HepG2 (cell line): Measurements from ENCODE around the gene BCL6. TPM values are rescaled to one million over a fixed set of nuclear protein-coding genes. Genes with fewer than 3 reads are reported as not detected.

Experiments used
- ASH2L ChIP-seq: fragments of 300-600, 200-600 bp; sonication (generic); IDR thresholded peaks from 2 replicates; pipeline ENCODE4 v1.7.0; 2017; ENCODE audit warnings: low read depth, mild to moderate bottlenecking, moderate library complexity, mixed read lengths, low read length; ENCODE audit not compliant: insufficient read length
- BATF2 ChIP-seq: sonication (generic); formaldehyde crosslinking; IDR thresholded peaks from 2 replicates; pipeline ENCODE4 v1.8.0; 2022; ENCODE audit warnings: mild to moderate bottlenecking, missing genetic modification reagents, moderate library complexity
- EED ChIP-seq: sonication (generic); formaldehyde crosslinking; IDR thresholded peaks from 2 replicates; pipeline ENCODE4 v1.5.0; 2020; ENCODE audit warnings: mild to moderate bottlenecking, missing genetic modification reagents
- EHMT2 ChIP-seq: fragments of 200-600 bp; sonication (generic); IDR thresholded peaks from 2 replicates; pipeline ENCODE4 v1.7.0; 2017; ENCODE audit warnings: antibody characterized with exemption, low read depth, low read length, borderline replicate concordance
- ELF3 ChIP-seq: IDR thresholded peaks from 2 replicates; pipeline ENCODE4 v1.6.1; 2016; ENCODE audit warnings: missing genetic modification reagents, missing compliant biosample characterization
- EZH2 ChIP-seq: conservative IDR thresholded peaks from 2 replicates; pipeline ENCODE4 v1.6.1; 2012; ENCODE audit warnings: mild to moderate bottlenecking, low read depth, low read length, moderate library complexity
- FOXO1 ChIP-seq: sonication (generic); formaldehyde crosslinking; IDR thresholded peaks from 2 replicates; pipeline ENCODE4 v1.4.0; 2020; ENCODE audit warnings: missing genetic modification reagents
- HES4 ChIP-seq: sonication (generic); formaldehyde crosslinking; IDR thresholded peaks from 2 replicates; pipeline ENCODE4 v1.9.0; 2021; ENCODE audit warnings: mild to moderate bottlenecking, missing genetic modification reagents, borderline replicate concordance
- HMGA1 ChIP-seq: sonication (generic); formaldehyde crosslinking; conservative IDR thresholded peaks from 2 replicates; pipeline ENCODE4 v1.4.0; 2020; ENCODE audit warnings: missing genetic modification reagents
- HNRNPUL1 ChIP-seq: fragments of 200-400 bp; formaldehyde crosslinking; IDR thresholded peaks from 2 replicates; pipeline ENCODE4 v1.6.1; 2017; ENCODE audit warnings: low read depth, mild to moderate bottlenecking, low read length, moderate library complexity
- KDM6A ChIP-seq: IDR thresholded peaks from 2 replicates; pipeline ENCODE4 v1.6.1; 2016; ENCODE audit warnings: low read depth
- NFE2 ChIP-seq: sonication (generic); formaldehyde crosslinking; IDR thresholded peaks from 2 replicates; pipeline ENCODE4 v1.4.0; 2020; ENCODE audit warnings: missing genetic modification reagents
- ONECUT2 ChIP-seq: sonication (generic); formaldehyde crosslinking; IDR thresholded peaks from 2 replicates; pipeline ENCODE4 v1.4.0; 2020; ENCODE audit warnings: missing genetic modification reagents
- PAF1 ChIP-seq: IDR thresholded peaks from 2 replicates; pipeline ENCODE4 v1.6.1; 2016; ENCODE audit warnings: missing genetic modification reagents, missing compliant biosample characterization
- RFXANK ChIP-seq: IDR thresholded peaks from 2 replicates; pipeline ENCODE4 v1.6.1; 2016
- SP1 ChIP-seq, 2 experiments: fragments of 450-650 bp in 1 of 2; sonication (generic) in 1 of 2; formaldehyde crosslinking in 1 of 2; IDR thresholded peaks; 2 replicates each; pipeline versions ENCODE4 v1.4.0 to v1.6.1; 2016 to 2020; ENCODE audit warnings: missing genetic modification reagents in 1 of 2
- SP140L ChIP-seq: sonication (generic); formaldehyde crosslinking; IDR thresholded peaks from 2 replicates; pipeline ENCODE4 v1.4.0; 2020; ENCODE audit warnings: missing genetic modification reagents, borderline replicate concordance
- ZFP37 ChIP-seq: sonication (generic); formaldehyde crosslinking; IDR thresholded peaks from 2 replicates; pipeline ENCODE4 v1.4.0; 2020; ENCODE audit warnings: missing genetic modification reagents, borderline replicate concordance
- ZNF136 ChIP-seq: sonication (generic); formaldehyde crosslinking; IDR thresholded peaks from 2 replicates; pipeline ENCODE4 v1.8.1; 2022; ENCODE audit warnings: low read depth, mild to moderate bottlenecking, moderate library complexity, missing genetic modification reagents
- ZNF230 ChIP-seq: sonication (generic); formaldehyde crosslinking; IDR thresholded peaks from 2 replicates; pipeline ENCODE4 v1.4.0; 2020; ENCODE audit warnings: mild to moderate bottlenecking, missing genetic modification reagents
- ZNF274 ChIP-seq: sonication (generic); formaldehyde crosslinking; IDR thresholded peaks from 2 replicates; pipeline ENCODE4 v1.5.1; 2020; ENCODE audit warnings: mild to moderate bottlenecking, missing genetic modification reagents
- ZNF281 ChIP-seq: sonication (generic); formaldehyde crosslinking; IDR thresholded peaks from 2 replicates; pipeline ENCODE4 v1.4.0; 2020; ENCODE audit warnings: missing genetic modification reagents, borderline replicate concordance
- ZNF343 ChIP-seq: sonication (generic); formaldehyde crosslinking; IDR thresholded peaks from 2 replicates; pipeline ENCODE4 v1.4.0; 2020; ENCODE audit warnings: mild to moderate bottlenecking, missing genetic modification reagents
- ZNF552 ChIP-seq: sonication (generic); formaldehyde crosslinking; IDR thresholded peaks from 2 replicates; pipeline ENCODE4 v1.9.0; 2022; ENCODE audit warnings: missing genetic modification reagents, mild to moderate bottlenecking, borderline replicate concordance
- ZNF572 ChIP-seq: sonication (generic); formaldehyde crosslinking; IDR thresholded peaks from 2 replicates; pipeline ENCODE4 v1.5.1; 2020; ENCODE audit warnings: mild to moderate bottlenecking, missing genetic modification reagents
- ZNF589 ChIP-seq: sonication (generic); formaldehyde crosslinking; conservative IDR thresholded peaks from 2 replicates; pipeline ENCODE4 v1.8.0; 2022; ENCODE audit warnings: mild to moderate bottlenecking, moderate library complexity, missing genetic modification reagents
- ZNF710 ChIP-seq: sonication (generic); formaldehyde crosslinking; IDR thresholded peaks from 2 replicates; pipeline ENCODE4 v1.5.0; 2020; ENCODE audit warnings: mild to moderate bottlenecking, missing genetic modification reagents, borderline replicate concordance
- ZNF775 ChIP-seq: sonication (generic); formaldehyde crosslinking; IDR thresholded peaks from 2 replicates; pipeline ENCODE4 v1.4.0; 2020; ENCODE audit warnings: missing genetic modification reagents, mild to moderate bottlenecking, moderate library complexity, borderline replicate concordance
- ZNF83 ChIP-seq: sonication (generic); formaldehyde crosslinking; IDR thresholded peaks from 2 replicates; pipeline ENCODE4 v1.4.0; 2020; ENCODE audit warnings: missing genetic modification reagents, mild to moderate bottlenecking, borderline replicate concordance
- polyA plus RNA-seq, 8 experiments: library from polyadenylated mRNA; depleted of rRNA in 3 of 8; stranded (reverse) in 7 of 8; unstranded in 1 of 8; fragments of >200 nt; fragmentation: Illumina TruSeq in 4 of 8; extraction: Trizol in 4 of 8; gene quantifications; 2 replicates each; pipeline versions ENCODE4 v1.2.1 to v1.2.3, GENCODE V29; 2011 to 2016; ENCODE audit warnings: low read depth in 4 of 8, missing spikeins in 1 of 8, mixed read lengths in 1 of 8; ENCODE audit not compliant: insufficient read depth in 1 of 8
- total RNA-seq, 5 experiments: library from RNA; depleted of rRNA; stranded (reverse); fragments of >200 nt; fragmentation: Illumina TruSeq; extraction: Trizol; gene quantifications; 2 replicates each; pipeline ENCODE4 v1.2.3, GENCODE V29; 2016; ENCODE audit warnings: low read depth in 1 of 5

Gene BCL6
- total and polyA plus RNA-seq, 2 of the 13 experiments (the other 11 are each of a cell fraction or from before 2014, with no cell fraction given), result 21.2 to 53.7 TPM

GRCh38 chr3:187762792-187763191 lies 17.5 kb upstream of the BCL6 start (continued):
- TF ChIP-seq SP1 (IDR thresholded peaks at IDR 0.05), result no peak
- TF ChIP-seq SP1 (CRISPR knock-in tag; IDR thresholded peaks at IDR 0.05), result no peak
- TF ChIP-seq ZNF572 (CRISPR knock-in tag), result no peak
- 0 out of 2 replicates have a peak, but pooled peaks have one; percentile 30 for TF ChIP-seq KDM6A
- no peak for TF ChIP-seq HNRNPUL1
- TF ChIP-seq HMGA1, result no peak
- no peak for TF ChIP-seq PAF1 (CRISPR knock-in tag)
- peak; percentile 83 for TF ChIP-seq ZNF281
- no peak for TF ChIP-seq ZNF552 (CRISPR knock-in tag)
- TF ChIP-seq ZNF589, result no peak
- no peak for TF ChIP-seq ZNF230 (CRISPR knock-in tag)
- TF ChIP-seq RFXANK (CRISPR knock-in tag), result no peak
- TF ChIP-seq ONECUT2 (CRISPR knock-in tag), result 0 out of 2 replicates have a peak, but pooled peaks have one; percentile 29
- TF ChIP-seq SP140L (CRISPR knock-in tag), result no peak
- no peak for TF ChIP-seq ZNF710 (CRISPR knock-in tag)
- TF ChIP-seq FOXO1 (CRISPR knock-in tag), result peak; percentile 14; the same call in 1 of the 2 replicates
- TF ChIP-seq EZH2, result no peak
- no peak for TF ChIP-seq ZNF343 (CRISPR knock-in tag)
- TF ChIP-seq ZNF775 (CRISPR knock-in tag), result no peak
- TF ChIP-seq BATF2 (CRISPR knock-in tag), result no peak
- no peak for TF ChIP-seq ZNF83
- TF ChIP-seq ZNF274 (CRISPR knock-in tag), result no peak
- no peak for TF ChIP-seq ZNF136 (CRISPR knock-in tag)
- TF ChIP-seq NFE2 (CRISPR knock-in tag), result no peak
- no peak for TF ChIP-seq EED (CRISPR knock-in tag)
- no peak for TF ChIP-seq ELF3
- no peak for TF ChIP-seq ASH2L
- TF ChIP-seq HES4 (CRISPR knock-in tag), result no peak
- no peak for TF ChIP-seq EHMT2
- TF ChIP-seq ZFP37 (CRISPR knock-in tag), result no peak
